GM21737 (cell line): ENCODE measurements around the gene DCTN3.

Source experiments
- ATAC-seq: cut with Tn5 transposase; IDR thresholded peaks from one replicate; pipeline ENCODE4 v1.9.1; 2021; ENCODE audit warnings: mild to moderate bottlenecking, moderate library complexity; ENCODE audit not compliant: unreplicated experiment

Gene DCTN3

DNA sequence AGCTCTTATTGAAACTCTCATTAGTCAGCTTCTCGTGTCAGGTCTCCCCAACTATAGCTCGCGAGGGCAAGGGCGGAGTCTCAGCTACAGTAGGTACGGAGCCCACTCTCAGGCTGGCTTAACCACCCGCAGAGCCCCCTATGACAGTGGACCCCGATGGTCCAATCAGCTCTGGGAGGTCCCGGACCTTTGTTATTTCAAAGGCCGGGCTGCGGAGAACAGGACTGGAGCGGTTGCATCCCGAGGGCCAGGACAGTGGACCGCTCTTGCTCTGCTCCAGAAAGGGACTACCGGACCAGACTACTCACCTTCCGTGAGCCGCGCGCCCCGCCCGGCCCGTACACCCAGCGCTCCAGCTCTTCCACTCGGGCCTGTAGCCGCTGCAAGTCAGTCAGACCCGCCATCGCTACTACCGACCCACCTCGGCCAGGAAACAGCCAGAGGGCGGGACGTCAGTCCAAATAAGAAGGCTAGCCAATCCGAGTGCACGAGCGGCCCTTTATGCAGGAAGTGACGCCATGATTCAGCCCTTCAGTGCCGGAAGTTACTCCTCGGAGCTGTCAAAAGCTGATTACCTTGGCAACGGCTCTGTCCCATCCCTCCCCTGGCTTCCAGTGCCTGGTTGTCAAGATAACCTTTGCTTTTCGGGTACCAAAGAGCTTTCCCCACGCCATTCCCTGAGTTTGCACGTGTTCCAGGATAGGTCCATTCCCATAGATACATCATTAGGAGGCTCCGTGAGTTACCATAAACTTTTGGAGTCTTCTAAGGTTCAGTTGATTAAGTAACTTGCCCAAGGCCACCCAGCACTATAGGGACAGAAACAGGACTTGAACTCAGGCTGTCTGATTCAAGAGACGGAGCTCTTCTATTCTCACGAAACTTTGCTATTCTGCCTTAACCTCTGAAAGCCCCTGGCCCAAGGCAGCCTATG lies at the start of gene DCTN3:
TSS of gene DCTN3 (minus strand) at position 435 of the 934 bp plus-strand sequence. CDS start at position 404, 31 bp downstream.
- peak; percentile 98 for ATAC-seq

DNA sequence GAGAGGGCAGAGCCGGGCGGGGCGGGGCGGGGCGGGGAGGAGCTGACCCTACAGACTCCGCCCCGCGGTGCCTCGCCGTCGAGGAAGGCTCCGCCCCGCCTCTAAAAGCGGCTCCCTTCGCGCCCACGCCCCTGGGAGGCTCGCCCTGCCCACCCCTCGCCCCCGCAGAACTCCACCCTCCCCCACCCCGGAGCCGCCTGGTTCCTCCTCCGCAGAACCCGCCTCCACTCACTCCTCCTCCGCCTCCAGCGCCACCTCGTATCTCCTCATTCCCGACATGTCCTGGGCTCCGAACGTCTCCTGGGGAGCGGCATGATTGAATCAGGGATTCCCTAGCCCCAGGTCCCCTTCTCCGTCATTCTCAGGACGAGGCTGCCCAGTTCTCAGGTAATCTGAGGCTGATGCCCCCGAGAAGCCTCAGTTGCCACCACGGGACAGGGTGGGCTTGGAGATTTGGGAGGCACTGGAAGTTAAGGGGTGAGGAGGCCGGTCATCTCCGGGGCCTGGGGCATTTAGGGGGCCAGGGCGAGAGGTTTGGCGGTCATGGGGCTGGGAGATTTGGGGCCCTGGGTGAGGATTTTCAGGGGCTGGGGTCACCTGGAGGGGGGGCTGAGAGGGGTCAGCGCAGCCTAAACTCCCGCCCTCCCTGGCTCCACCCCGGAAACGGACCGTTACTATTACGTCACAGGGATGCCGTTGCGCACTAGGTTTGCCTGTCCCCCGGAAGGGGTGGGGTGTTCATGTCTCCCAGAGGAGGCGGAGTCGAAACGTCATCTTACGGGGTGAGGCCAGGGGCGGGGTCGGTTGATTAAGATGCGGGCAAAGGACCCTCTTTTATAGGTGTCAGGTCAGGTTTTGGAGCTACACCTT lies 45.3 kb upstream of the DCTN3 start:
- ATAC-seq = peak; percentile 65

DNA sequence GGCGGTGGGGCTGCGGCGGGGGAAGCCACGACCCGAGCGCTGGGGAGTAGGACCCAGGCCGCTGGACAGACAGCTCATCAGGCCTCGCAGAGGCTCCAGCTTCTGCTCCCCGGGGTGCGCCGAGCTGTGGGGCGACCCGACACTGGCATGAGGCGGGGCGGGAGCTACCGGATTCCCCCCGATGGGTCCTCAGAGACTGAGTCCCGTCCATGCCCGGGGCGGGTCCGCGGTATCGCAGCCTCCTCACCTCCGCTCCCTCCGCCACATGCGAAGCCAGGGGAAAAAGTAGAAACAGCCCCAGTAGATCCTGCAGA lies 44.7 kb upstream of the DCTN3 start:
- ATAC-seq = peak; percentile 23

DNA sequence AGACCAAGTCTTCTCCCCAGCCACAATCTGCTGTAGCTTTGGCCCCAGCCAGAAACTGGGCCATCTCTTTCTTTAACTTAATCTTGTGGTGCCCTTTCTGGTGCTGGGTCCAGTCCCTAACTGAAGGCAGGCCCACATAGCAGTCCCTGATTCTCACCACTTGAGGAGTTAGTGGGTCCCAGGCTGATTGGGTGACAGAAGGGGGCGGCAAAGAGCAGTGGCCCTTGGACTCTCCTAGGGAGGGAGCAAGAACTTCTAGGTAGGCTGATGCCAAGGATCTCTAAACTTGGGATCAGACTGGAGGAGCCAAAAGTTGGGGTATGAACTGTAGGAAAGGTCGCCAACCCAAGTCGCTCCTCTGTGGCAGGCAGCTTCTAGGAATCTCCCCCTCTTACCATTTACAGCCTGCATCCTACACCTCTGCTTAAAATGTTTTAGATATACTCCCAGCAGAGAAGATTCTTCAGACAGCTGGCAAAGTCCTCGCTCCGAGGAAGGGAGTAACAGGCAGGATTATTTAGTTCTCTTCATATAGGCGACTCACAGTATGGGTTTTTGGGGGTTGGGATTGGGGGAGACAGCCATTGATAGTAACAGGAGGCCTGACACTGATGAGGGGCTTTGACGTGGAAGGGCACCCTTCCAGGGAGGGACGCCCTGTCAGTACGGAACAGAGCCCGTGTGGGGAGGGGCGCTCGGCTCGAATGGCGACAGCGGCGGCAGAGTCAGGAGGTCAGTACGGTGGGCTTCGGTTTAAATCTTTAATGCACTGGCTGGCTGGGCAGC lies 44.2 kb upstream of the DCTN3 start:
- peak; percentile 61 for ATAC-seq

DNA sequence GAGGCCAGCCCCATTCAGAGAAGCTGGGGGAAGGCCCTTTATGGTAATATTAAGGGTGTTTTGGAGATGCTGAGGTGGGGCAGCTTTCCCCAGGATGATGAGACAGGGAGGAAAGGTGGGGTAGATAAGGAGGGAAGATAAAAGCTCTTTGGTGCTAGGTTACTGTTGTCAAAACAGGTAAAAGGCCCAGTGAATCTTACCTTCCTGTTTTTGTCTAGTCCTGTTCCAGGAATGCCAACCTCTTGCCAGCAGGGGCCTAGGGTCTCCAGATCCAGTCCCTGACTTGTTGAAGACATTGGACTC lies 43.0 kb upstream of the DCTN3 start:
- no peak for ATAC-seq

DNA sequence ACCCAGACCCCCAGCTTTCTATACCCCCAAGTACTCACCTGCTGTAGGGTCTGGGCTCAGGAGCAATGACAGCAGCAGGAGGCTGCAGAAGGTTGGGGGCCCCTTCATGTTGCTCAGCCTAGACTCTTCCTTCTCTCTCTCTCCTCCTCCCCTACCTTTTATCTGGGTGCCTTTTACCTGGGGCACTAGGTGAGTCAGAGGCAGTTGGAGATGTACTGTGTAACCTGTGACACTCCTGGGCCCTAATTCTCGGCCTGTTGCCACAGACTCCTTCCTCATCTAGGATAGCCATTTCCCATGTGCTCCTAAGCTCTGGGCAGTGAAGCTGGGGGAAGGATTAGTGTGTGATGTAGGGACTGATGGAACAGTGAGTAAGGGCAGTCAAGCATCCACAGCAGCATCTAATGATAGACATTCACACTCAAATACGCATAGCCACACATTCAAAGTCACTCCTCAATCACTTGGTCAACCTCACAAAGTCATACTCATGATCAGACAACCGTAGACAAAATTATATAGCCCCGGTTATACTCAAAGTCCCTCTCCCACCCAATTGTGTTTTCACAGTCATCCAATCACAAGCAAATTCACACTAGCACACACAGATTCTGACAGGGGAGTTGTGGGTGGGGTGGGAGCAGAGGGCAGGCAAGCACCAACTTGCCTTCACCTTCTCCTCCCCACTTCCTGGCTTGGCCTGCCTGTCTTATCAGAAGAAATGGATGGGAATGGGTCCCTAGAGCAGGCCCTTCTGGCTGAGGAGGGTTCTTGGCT lies 42.4 kb upstream of the DCTN3 start, which contains the start of gene CCL27:
TSS of gene CCL27 (minus strand) at position 132 of the 777 bp plus-strand sequence. CDS start at position 108, 24 bp downstream.
- no peak for ATAC-seq

DNA sequence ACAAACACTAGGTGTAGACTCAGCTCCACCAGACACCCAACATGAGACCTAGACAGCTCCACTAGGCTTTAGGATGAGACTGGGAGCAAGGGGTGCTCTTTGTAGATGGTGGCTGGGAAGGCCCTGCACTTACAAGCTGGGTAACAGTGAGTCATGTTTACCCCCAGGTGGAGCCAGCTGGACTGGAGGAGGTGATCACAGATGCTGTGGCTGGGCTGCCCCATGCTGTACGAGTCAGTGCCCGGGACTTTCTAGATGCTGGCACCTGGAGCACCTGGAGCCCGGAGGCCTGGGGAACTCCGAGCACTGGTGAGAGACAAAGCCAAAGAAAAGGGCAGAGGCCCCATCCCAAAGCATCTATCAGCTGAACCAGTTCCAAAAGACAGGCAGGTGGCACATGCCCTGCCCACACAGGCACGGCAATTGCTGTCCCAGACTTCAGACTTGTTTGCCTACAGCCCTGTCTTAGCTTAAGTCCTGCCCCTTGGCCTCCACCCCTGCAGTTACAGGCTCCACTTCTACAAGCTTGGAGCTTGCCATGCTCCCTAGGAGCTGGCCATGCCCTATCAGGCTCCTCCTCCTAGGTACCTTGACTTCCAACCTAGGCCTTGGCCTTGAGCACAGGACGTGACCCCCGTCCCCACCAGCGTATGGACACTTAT lies 39.4 kb upstream of the DCTN3 start:
- ATAC-seq = no peak

DNA sequence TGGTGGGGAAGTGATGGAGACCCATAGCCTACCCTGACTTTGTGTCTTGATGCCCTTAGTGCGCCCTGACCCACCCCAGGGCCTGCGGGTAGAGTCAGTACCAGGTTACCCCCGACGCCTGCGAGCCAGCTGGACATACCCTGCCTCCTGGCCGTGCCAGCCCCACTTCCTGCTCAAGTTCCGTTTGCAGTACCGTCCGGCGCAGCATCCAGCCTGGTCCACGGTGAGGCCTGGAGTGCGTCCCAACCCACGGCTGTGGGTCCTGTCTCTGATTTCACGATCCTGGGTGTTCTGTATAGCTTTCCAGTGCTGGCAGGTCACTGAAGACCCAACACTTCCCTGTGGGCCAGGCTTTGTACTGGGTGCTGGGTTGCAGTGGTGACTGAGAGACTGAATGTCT lies 38.2 kb upstream of the DCTN3 start:
- ATAC-seq = no peak

DNA sequence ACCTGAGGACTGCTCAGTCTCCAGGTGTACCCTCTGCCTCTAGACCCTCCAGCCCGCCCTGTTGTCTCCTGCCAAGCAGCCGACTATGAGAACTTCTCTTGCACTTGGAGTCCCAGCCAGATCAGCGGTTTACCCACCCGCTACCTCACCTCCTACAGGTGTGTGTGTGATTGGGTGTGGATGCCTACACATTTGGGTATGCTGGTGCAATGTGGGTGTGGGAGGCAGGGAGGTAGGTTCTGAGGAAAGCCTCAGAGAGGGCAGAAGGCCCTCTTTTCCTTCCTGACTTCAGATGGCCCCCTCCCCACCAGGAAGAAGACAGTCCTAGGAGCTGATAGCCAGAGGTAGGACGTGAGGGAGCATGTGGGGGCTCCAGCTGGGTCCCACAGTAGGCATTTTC lies 36.7 kb upstream of the DCTN3 start:
- ATAC-seq = no peak

DNA sequence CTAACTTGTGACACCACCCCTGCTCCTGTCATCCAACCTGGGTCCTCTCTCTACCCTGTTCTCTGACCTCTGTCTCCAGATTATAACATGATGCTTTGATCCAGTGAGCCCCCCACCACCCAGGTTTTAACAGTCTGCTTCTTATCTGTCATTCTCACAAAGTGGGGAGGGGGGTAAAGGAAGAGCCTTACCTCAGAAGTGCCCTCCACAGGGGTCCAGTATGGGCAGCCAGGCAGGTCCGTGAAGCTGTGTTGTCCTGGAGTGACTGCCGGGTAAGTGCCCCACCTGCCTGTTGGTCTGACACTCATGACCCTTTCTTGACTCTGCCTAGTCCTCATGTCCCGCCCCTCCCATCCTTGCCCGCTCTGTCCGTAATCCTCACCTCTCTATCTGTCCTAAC lies 35.1 kb upstream of the DCTN3 start:
- ATAC-seq = no peak

DNA sequence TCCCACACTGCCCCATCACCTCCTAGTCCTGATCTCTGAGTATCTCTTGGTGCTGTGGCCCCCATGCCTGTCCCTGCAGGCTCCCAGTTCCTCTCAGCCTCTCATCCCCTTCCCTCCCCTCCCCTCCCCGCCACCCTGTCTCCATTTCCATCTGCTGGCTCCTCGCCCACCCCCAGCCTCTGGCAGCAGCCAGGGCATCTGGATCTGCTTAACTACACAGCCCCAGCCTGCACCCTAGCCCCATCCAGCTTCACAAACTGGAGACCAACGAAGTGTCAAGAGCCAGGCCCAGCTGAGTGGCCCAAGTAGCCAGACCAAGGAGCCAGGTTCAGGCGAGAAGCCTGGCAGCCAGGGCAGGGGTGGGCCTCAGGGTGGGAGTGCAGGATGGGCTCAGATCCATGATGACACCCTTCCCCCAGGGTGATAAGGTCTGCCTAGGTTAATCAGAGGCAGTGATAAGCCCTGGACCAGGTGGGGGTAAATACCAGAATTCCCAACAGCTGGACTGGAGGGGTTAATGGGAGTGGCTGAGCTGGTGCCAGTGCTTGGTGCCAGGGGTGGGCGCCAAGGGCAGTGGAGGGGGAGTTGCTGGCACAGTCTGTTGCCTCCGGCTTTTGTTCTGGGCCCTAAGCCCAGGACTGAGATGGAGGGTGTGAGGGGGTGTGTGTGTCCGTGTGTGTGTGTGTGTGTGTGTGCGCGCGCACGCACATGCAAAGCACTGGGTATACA lies 34.2 kb upstream of the DCTN3 start:
- ATAC-seq = no peak

DNA sequence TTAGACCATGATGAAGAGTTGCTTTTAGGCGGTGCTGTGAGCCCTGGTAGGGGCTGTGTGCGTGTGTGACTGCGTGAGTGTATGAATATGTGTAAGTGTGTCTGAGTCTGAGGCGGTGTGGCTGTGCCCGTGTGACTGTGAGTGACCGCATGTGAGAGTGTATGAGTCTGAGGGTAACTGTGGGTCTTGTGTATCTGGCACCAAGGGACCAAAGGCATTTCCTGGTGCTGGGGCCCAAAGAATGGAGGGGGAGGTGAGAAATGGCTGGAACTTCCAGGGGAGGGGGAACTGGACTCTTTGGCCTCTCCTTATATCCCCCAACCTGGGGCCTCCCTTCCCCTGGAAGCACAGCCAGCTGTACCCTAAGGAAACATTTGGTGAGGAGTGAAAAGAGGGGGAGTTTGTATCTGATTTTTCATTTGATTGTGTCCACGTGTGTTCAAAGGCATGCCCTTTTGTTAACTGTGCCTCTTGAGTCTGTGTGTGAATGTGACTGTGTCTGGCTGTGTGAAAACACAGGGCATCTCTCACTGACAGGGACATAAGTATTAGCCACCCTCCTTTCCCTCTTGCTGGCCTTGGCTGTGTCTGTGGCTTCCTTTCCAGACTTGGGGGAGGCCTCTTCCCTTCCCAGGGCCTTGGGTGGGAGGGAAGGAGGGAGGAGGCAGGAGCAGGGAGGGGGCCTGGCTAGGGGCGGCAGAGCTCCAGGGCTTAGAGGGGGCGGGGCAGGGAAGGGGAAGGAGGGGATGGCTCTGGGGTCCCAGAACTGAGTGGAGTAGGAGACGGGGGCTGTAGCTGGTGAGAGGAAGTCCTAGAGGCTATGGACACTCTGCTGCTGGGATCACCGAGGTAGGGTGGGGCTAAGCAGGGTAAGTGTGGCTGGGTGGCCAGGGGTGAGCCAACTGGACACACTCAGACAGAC lies 33.1 kb upstream of the DCTN3 start:
- no peak for ATAC-seq

DNA sequence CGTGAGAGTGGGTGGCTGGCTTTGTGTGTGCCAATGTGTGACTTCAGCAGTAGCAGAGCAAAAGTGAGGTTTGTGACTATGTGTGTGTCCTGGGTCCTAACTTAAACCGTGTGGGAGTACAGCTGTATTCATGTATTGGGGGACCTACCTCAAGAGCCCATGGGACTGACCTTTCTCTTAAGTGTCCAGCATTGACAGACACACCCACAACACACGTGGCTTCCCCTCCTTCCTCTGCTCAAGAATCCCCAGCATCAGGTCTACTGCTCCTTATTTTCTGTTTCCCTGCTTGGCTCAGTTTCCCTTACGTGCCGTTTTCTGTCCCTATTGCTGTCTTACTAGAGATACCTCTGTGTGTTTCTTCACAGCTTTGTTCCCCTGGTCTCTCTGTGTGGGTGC lies 32.3 kb upstream of the DCTN3 start:
- no peak for ATAC-seq

DNA sequence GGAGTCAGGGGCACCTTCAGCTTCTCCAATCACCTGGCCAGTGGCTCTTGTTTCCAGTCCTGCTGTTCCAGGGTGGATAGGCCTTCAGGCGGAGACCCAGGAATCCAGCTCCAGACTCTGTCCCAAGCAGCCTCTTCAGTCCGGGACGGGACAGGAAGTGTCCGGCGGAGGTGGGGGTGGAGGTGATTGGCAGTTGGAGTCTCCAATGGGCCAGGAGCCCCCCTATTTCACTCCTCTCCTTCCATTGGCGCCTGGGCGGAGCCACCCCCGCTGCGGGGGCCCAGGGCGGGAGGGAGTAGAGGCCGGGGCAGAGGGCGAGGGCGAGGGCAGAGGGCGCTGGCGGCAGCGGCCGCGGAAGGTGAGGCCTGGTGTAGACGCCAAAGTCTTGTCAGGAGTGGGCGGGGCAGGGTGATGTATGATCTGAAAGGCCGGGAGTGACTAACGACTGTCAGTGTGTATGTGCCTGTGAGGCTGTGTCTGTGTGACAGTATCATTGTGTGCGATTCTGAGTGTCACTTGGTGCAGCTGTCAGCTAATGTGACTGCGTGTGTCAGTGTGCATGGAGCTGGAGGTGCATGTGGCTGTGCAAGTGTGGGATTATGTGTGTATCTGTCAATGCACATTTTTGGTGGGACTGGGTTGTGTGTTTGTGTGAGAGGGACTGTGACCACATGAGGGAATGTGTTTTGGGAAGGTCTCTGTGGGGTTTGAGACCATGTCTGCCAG lies 31.7 kb upstream of the DCTN3 start, which contains the start of gene IL11RA:
TSS of gene IL11RA (plus strand) at position 310 of the 726 bp plus-strand sequence. CDS start 3,033 bp downstream, outside the sequence.
- no peak for ATAC-seq

DNA sequence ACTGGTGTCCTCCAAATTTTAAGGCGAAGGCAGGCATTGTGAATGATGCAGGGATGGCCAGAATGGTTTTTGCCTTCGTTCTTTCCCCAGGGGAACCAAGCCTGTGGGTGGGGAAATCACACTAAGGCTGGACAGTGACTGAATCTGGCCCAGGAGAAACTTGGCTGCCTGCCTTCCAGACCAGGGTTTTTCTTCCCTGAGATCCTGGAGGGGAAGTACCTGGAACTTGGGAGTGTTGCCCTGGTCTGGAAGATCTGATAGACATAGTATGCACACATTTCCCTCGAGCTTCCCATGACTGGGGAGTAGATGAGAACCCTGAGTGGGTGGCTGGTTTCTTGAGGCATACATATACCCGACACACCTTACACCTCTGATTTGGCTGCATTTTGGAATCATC lies 31.0 kb upstream of the DCTN3 start:
- ATAC-seq = no peak

DNA sequence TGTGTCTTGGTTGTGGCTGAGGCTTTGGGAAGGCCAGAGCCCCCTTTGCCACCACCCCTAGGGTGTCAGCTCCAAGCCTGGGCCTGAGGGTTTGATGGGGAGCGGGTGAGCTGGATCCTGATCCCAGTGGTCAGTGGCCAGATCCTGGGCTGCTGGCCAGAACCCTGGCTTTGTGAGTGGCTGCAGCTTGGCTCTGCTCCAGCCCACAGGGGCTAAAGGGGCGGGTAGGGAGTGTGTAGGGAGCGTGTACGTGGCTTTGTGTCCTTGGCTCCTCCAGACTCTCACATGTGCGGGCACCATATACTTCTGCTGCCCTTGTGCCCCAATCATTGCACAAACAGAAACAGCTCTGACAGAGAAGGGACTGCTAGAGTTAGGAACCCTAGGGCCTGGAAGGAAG lies 30.5 kb upstream of the DCTN3 start:
- no peak for ATAC-seq

DNA sequence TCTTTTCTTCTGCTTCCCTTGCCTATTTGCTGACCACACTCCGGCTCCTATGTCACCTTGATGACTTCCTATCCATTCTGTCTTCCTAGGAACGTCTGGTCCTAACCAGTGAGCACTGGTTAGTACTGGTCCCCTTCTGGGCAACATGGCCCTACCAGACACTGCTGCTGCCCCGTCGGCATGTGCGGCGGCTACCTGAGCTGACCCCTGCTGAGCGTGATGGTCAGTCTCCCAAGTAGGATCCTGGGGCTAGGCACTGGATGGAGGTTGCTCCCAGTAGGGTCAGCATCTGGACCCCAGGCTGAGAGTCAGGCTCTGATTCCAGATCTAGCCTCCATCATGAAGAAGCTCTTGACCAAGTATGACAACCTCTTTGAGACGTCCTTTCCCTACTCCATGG lies 28.4 kb upstream of the DCTN3 start:
- ATAC-seq = no peak
